Activated CD4-positive, alpha-beta T cell treated with anti-CD3 and anti-CD28 coated beads, Interleukin-2, amount 50 U/mL, for 4 hours (primary cell): ENCODE measurements around the gene WDR5.

ENCODE experiments used
- DNase-seq, 2 experiments: peaks; one replicate each; pipeline ENCODE4 v3.0.0-alpha.2; 2020

Gene WDR5

GRCh38 chr9:134174526-134175290 lies 38.8 kb downstream of the WDR5 start:
- no peak for DNase-seq

GRCh38 chr9:134175291-134175807 lies 39.5 kb downstream of the WDR5 start:
- no peak for DNase-seq

GRCh38 chr9:134175808-134176598 lies 40.1 kb downstream of the WDR5 start:
- no peak for DNase-seq

GRCh38 chr9:134176599-134176968 lies 40.7 kb downstream of the WDR5 start:
- DNase-seq, result no peak

GRCh38 chr9:134177186-134177585 lies 41.3 kb downstream of the WDR5 start:
- DNase-seq, result no peak

GRCh38 chr9:134177624-134178393 lies 41.9 kb downstream of the WDR5 start:
- no peak for DNase-seq

GRCh38 chr9:134178394-134178767 lies 42.5 kb downstream of the WDR5 start:
- no peak for DNase-seq

- no peak for DNase-seq
Measured at GRCh38 chr9:134178768-134179551, 43.1 kb downstream of the WDR5 start.

- no peak for DNase-seq
Measured at GRCh38 chr9:134179595-134179917, 43.7 kb downstream of the WDR5 start.

GRCh38 chr9:134179918-134180785 lies 44.3 kb downstream of the WDR5 start:
- DNase-seq, result no peak

- DNase-seq, result no peak
Measured at GRCh38 chr9:134180786-134181647, 45.1 kb downstream of the WDR5 start.

- DNase-seq, result no peak
Measured at GRCh38 chr9:134181648-134182034, 45.8 kb downstream of the WDR5 start.

GRCh38 chr9:134182554-134183085 lies 46.7 kb downstream of the WDR5 start:
- DNase-seq, result no peak

GRCh38 chr9:134185536-134186011 lies 49.7 kb downstream of the WDR5 start:
- no peak for DNase-seq

- DNase-seq, result no peak
Measured at GRCh38 chr9:134186471-134187109, 50.7 kb downstream of the WDR5 start.

- DNase-seq, result no peak
Measured at GRCh38 chr9:134187110-134187531, 51.2 kb downstream of the WDR5 start.

GRCh38 chr9:134187891-134188385 lies 52.1 kb downstream of the WDR5 start:
- DNase-seq, result no peak

- DNase-seq, result no peak
Measured at GRCh38 chr9:134188386-134189144, 52.7 kb downstream of the WDR5 start.

- no peak for DNase-seq
Measured at GRCh38 chr9:134189145-134189469, 53.2 kb downstream of the WDR5 start.
